K562 (cell line): ENCODE results near the gene JAG2. TPM values are rescaled to one million over a fixed set of nuclear protein-coding genes. Genes with fewer than 3 reads are reported as not detected.

Experiments used
- ATAC-seq: fragments of 200-7000 bp; cut with Tn5 transposase; 3 replicates; pipeline ENCODE4 v1.9.1; 2020; ENCODE audit warnings: moderate library complexity
- BruUV-seq: library from RNA; stranded (reverse); fragments of 400-500 nt; replicated peaks from 2 replicates; lab custom pipeline; 2021; lab: Mats Ljungman, UMichigan
- CTCF ChIA-PET: fragments of 300-600 bp; formaldehyde crosslinking; extraction: SDS; loops from one replicate; lab custom pipeline; 2021; ENCODE audit warnings: low intra/inter-chr PET ratio; lab: Yijun Ruan, JAX
- POLR2A ChIA-PET: fragments of 300-600, 350-650 bp; sonication (Branson Sonifier 250); formaldehyde crosslinking; extraction: SDS; loops from one replicate; lab custom pipeline; 2021; ENCODE audit warnings: antibody characterized with exemption, inconsistent platforms; lab: Yijun Ruan, JAX
- DNase-seq, 4 experiments: peaks; one replicate each; pipeline versions ENCODE4 v3.0.0 to v3.0.0-alpha.2; 2011 to 2018; ENCODE audit warnings: low spot score in 3 of 4, mixed read lengths in 3 of 4; ENCODE audit errors: extremely low read depth in 1 of 4
- FAIRE-seq: peaks from 2 replicates; lab custom pipeline; 2011; peaks lifted over from hg19 to GRCh38; lab: Jason Lieb, UNC
- H2AFZ ChIP-seq: 2 replicates; pipeline ENCODE4 v1.6.0; 2011; ENCODE audit warnings: low read depth, low read length, control low read depth, inconsistent platforms
- H3K27ac ChIP-seq: fragments of 200-600 bp; 3 replicates; pipeline ENCODE4 v1.8.0; 2011; ENCODE audit warnings: low read depth, mild to moderate bottlenecking, control low read depth, inconsistent platforms, low read length, moderate library complexity, mixed read lengths; ENCODE audit errors: extremely low read depth
- H3K27me3 ChIP-seq, 2 experiments: fragments of 300-600 bp in 1 of 2; 2 replicates in 1 of 2; 3 replicates in 1 of 2; pipeline versions ENCODE4 v1.6.0 to v1.8.0; 2011; ENCODE audit warnings: inconsistent platforms in 2 of 2, low read length in 2 of 2, mild to moderate bottlenecking in 1 of 2, mixed read lengths in 1 of 2, moderate library complexity in 1 of 2; ENCODE audit not compliant: control insufficient read depth in 2 of 2, insufficient read depth in 2 of 2
- H3K36me3 ChIP-seq: fragments of 300-600 bp; 3 replicates; pipeline ENCODE4 v1.8.0; 2011; ENCODE audit warnings: mild to moderate bottlenecking, low read length, inconsistent platforms; ENCODE audit not compliant: control insufficient read depth, insufficient read depth
- H3K4me1 ChIP-seq, 2 experiments: fragments of 200-600 bp in 1 of 2; replicated peaks in 1 of 2; 2 replicates in 1 of 2; 3 replicates in 1 of 2; pipeline versions ENCODE4 v1.5.1 to v1.8.0; 2011; ENCODE audit warnings: inconsistent platforms in 2 of 2, low read length in 2 of 2, mild to moderate bottlenecking in 1 of 2, mixed read lengths in 1 of 2, moderate library complexity in 1 of 2; ENCODE audit not compliant: control insufficient read depth in 2 of 2, insufficient read depth in 2 of 2
- H3K4me2 ChIP-seq: 2 replicates; pipeline ENCODE4 v1.6.1; 2011; ENCODE audit warnings: low read length, control low read depth, inconsistent platforms, mixed read lengths; ENCODE audit not compliant: insufficient read depth
- H3K4me3 ChIP-seq: fragments of 200-600 bp; sonication (generic), shearing (Covaris generic); 2 replicates; pipeline ENCODE4 v1.5.1; 2016; ENCODE audit warnings: control low read depth, inconsistent platforms
- H3K79me2 ChIP-seq: fragments of 200-600 bp; 3 replicates; pipeline ENCODE4 v1.8.0; 2011; ENCODE audit warnings: low read length, inconsistent platforms; ENCODE audit not compliant: control insufficient read depth, insufficient read depth
- H3K9ac ChIP-seq, 2 experiments: 2 replicates each; pipeline versions ENCODE4 v1.6.0 to v1.6.1; 2011; ENCODE audit warnings: low read depth in 2 of 2, low read length in 2 of 2, control low read depth in 1 of 2, inconsistent platforms in 1 of 2, mild to moderate bottlenecking in 1 of 2, mixed read lengths in 1 of 2; ENCODE audit not compliant: insufficient read depth in 1 of 2
- H3K9me1 ChIP-seq: one replicate; pipeline ENCODE4 v1.6.0; 2011; ENCODE audit warnings: inconsistent platforms, mild to moderate bottlenecking, low read length, moderate library complexity; ENCODE audit not compliant: control insufficient read depth, insufficient read depth
- H3K9me3 ChIP-seq: replicated peaks from 2 replicates; pipeline ENCODE4 v1.5.1; 2011; ENCODE audit warnings: low read depth, low read length, inconsistent platforms; ENCODE audit not compliant: control insufficient read depth, insufficient read depth
- H4K20me1 ChIP-seq: replicated peaks from 2 replicates; pipeline ENCODE4 v1.6.1; 2011; ENCODE audit warnings: low read length, inconsistent platforms, mixed read lengths; ENCODE audit not compliant: control insufficient read depth, insufficient read depth
- ARID1B ChIP-seq: fragments of 450-650 bp; IDR thresholded peaks from 2 replicates; pipeline ENCODE4 v1.6.1; 2016; ENCODE audit warnings: antibody characterized with exemption, mild to moderate bottlenecking, inconsistent platforms
- FOS ChIP-seq: IDR thresholded peaks from 3 replicates; pipeline ENCODE4 v1.6.1; 2011; ENCODE audit not compliant: insufficient read length; ENCODE audit errors: extremely low read depth
- HNRNPL ChIP-seq: fragments of 200-400 bp; formaldehyde crosslinking; IDR thresholded peaks from 2 replicates; pipeline ENCODE4 v1.6.1; 2017; ENCODE audit warnings: low read depth, mild to moderate bottlenecking, low read length
- MBD1 ChIP-seq: fragments of 250-450 bp; sonication (Bioruptor Pico); IDR thresholded peaks from 2 replicates; pipeline ENCODE4 v1.8.0; 2022; ENCODE audit warnings: inconsistent platforms
- RBFOX2 ChIP-seq: fragments of 200-400 bp; formaldehyde crosslinking; IDR thresholded peaks from 2 replicates; pipeline ENCODE4 v1.6.1; 2017; ENCODE audit warnings: low read depth, mild to moderate bottlenecking, low read length, moderate library complexity
- ZNF347 ChIP-seq: fragments of 450-650 bp; formaldehyde crosslinking; IDR thresholded peaks from 2 replicates; pipeline ENCODE4 v1.4.0; 2020; ENCODE audit warnings: low read depth, mild to moderate bottlenecking, moderate library complexity
- WGBS: fragments of 100-300 bp; shearing (Covaris generic); methylation state at CpG from one replicate; pipeline ENCODE4 v1.1.6; 2016; ENCODE audit warnings: low coverage, mixed read lengths; ENCODE audit not compliant: insufficient coverage; ENCODE audit errors: missing lambda C conversion rate; 5-methylcytosine and 5-hydroxymethylcytosine counted together
- in situ Hi-C: fragments of 300-500 bp; cut with MboI; formaldehyde crosslinking; loops from 4 replicates; pipeline ENCODE4 v1.15.0; 2018; ENCODE audit warnings: inconsistent platforms, mixed read lengths
- intact Hi-C: fragments of 100-400 bp; cut with micrococcal nuclease; formaldehyde crosslinking; loops from 2 replicates; pipeline ENCODE4 v1.14.2; 2022
- polyA plus RNA-seq, 8 experiments: library from polyadenylated mRNA; depleted of rRNA in 4 of 8; stranded (reverse) in 5 of 8; unstranded in 3 of 8; fragments of >200 nt; fragmentation: Nextera tagmentation in 2 of 8; fragmentation: Illumina TruSeq in 1 of 8; extraction: Ambion mirVana in 2 of 8; extraction: Trizol in 1 of 8; gene quantifications; 2 replicates each; pipeline versions ENCODE4 v1.2.1 to v1.2.3, GENCODE V29; 2011 to 2014; ENCODE audit warnings: inconsistent platforms in 1 of 8, missing spikeins in 1 of 8
- total RNA-seq, 7 experiments: library from RNA; depleted of rRNA in 6 of 7; stranded (reverse); fragments of >200 nt in 6 of 7; fragmentation: Illumina TruSeq in 2 of 7; extraction: Trizol in 2 of 7; gene quantifications; 2 replicates each; pipeline versions ENCODE4 v1.2.1 to v1.2.3, GENCODE V29; 2011 to 2021; ENCODE audit warnings: low replicate concordance in 1 of 7
- TF ChIP-seq, protein P1 (sequence below), 2 experiments: fragments of 450-650 bp; IDR thresholded peaks; 2 replicates each; pipeline ENCODE4 v1.6.1; 2016
- TF ChIP-seq, protein P2 (sequence below): fragments of 250-450 bp; sonication (Bioruptor Pico); IDR thresholded peaks from 2 replicates; pipeline ENCODE4 v1.4.0; 2020; ENCODE audit warnings: mild to moderate bottlenecking, moderate library complexity

Gene JAG2
- total and polyA plus RNA-seq, 9 of the 15 experiments (the other 6 are each of a cell fraction or from before 2014, with no cell fraction given): 0.25 to 48.4 (median 8.6) TPM

- TF ChIP-seq MBD1: no peak
- no peak for TF ChIP-seq ARID1B
- TF ChIP-seq RBFOX2: 0 out of 2 replicates have a peak, but pooled peaks have one; percentile 6
- TF ChIP-seq ZNF347: no peak
- TF ChIP-seq HNRNPL: peak; percentile 73; the same call in 1 of the 2 replicates
- TF ChIP-seq, protein P1, sequence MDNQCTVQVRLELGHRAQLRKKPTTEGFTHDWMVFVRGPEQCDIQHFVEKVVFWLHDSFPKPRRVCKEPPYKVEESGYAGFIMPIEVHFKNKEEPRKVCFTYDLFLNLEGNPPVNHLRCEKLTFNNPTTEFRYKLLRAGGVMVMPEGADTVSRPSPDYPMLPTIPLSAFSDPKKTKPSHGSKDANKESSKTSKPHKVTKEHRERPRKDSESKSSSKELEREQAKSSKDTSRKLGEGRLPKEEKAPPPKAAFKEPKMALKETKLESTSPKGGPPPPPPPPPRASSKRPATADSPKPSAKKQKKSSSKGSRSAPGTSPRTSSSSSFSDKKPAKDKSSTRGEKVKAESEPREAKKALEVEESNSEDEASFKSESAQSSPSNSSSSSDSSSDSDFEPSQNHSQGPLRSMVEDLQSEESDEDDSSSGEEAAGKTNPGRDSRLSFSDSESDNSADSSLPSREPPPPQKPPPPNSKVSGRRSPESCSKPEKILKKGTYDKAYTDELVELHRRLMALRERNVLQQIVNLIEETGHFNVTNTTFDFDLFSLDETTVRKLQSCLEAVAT (IDR thresholded peaks at IDR 0.05): no peak
- TF ChIP-seq, protein P2, sequence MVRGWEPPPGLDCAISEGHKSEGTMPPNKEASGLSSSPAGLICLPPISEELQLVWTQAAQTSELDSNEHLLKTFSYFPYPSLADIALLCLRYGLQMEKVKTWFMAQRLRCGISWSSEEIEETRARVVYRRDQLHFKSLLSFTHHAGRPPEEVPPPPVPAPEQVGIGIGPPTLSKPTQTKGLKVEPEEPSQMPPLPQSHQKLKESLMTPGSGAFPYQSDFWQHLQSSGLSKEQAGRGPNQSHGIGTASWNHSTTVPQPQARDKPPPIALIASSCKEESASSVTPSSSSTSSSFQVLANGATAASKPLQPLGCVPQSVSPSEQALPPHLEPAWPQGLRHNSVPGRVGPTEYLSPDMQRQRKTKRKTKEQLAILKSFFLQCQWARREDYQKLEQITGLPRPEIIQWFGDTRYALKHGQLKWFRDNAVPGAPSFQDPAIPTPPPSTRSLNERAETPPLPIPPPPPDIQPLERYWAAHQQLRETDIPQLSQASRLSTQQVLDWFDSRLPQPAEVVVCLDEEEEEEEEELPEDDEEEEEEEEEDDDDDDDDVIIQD: no peak
- TF ChIP-seq FOS: no peak
- intact Hi-C loops: loop anchor here (5.0 kb wide), 2 partner anchors 91 to 436 kb away; partner anchors contain the start of genes NUDT14 and TMEM121
- Histone ChIP-seq H4K20me1 (no peaks in the 10 kb centered on the region), H3K27me3 (peaks cover 10 to 24% of the 10 kb centered on the region in 2 experiments; a peak in 3 of 5 replicates), H3K4me1 (peaks cover 3 to 73% of the 10 kb centered on the region in 2 experiments; a peak in 2 of 5 replicates), H3K9me1 (peaks cover 5% of the 10 kb centered on the region), H3K4me2 (no peak overlapping the region), H2AFZ (no peak overlapping the region), H3K9me3 (no peaks in the 10 kb centered on the region), H3K9ac (no peak overlapping the region), H3K79me2 (no peaks in the 10 kb centered on the region), H3K36me3 (no peaks in the 10 kb centered on the region), H3K4me3 (no peak overlapping the region), H3K27ac (no peak overlapping the region)
- in situ Hi-C loops: loop anchor here (10.0 kb wide), 2 partner anchors 193 to 263 kb away; no protein-coding TSS in a partner anchor
- ATAC-seq (no peak), FAIRE-seq (no peak), DNase-seq (no peak)
- POLR2A ChIA-PET: interaction anchor here (0.5 kb wide), 1 partner anchor 1362 kb away, joined by 3 read pairs; no protein-coding TSS in a partner anchor
- WGBS: 57% methylated on average over 8 of the region's 19 CpGs
- CTCF ChIA-PET: no interaction called here
- no TSS peak for BruUV-seq
Observed at GRCh38 chr14:105091517-105092170, 76.9 kb downstream of the JAG2 start.
